Endothelial cell of umbilical vein (primary cell): ENCODE results near the gene ZNF446. TPM values are rescaled to one million over a fixed set of nuclear protein-coding genes. Genes with fewer than 3 reads are reported as not detected.

Experiments
- BruUV-seq: library from RNA; stranded (reverse); fragments of 400-500 nt; replicated peaks from 2 replicates; lab custom pipeline; 2021; lab: Mats Ljungman, UMichigan
- CTCF ChIA-PET: fragments of 300-600, 350-600 bp; sonication (Branson Sonifier 250); formaldehyde crosslinking; loops from one replicate; lab custom pipeline; 2021; ENCODE audit warnings: antibody characterized with exemption, inconsistent platforms; lab: Charles Lee
- POLR2A ChIA-PET: fragments of 300-600, 350-600 bp; sonication (Branson Sonifier 250); formaldehyde crosslinking; loops from one replicate; lab custom pipeline; 2021; ENCODE audit warnings: antibody characterized with exemption, inconsistent platforms; lab: Charles Lee
- DNase-seq: peaks from one replicate; pipeline ENCODE4 v3.0.0-alpha.2; 2011; ENCODE audit warnings: low read depth, low spot score
- FAIRE-seq: peaks from 2 replicates; lab custom pipeline; 2011; peaks lifted over from hg19 to GRCh38; lab: Jason Lieb, UNC
- H2AFZ ChIP-seq: 2 replicates; pipeline ENCODE4 v1.6.0; 2012; ENCODE audit warnings: low read depth, low read length, control low read depth, inconsistent platforms
- H3K27ac ChIP-seq: 2 replicates; pipeline ENCODE4 v1.5.1; 2011; ENCODE audit warnings: low read depth, mild to moderate bottlenecking, control low read depth, low read length, moderate library complexity; ENCODE audit not compliant: insufficient read depth
- H3K27me3 ChIP-seq, 2 experiments: 2 replicates each; pipeline versions ENCODE4 v1.6.0 to v1.6.1; 2011; ENCODE audit warnings: low read length in 2 of 2, mixed read lengths in 1 of 2; ENCODE audit not compliant: control insufficient read depth in 2 of 2, insufficient read depth in 2 of 2
- H3K36me3 ChIP-seq, 2 experiments: 2 replicates in 1 of 2; 3 replicates in 1 of 2; pipeline ENCODE4 v1.5.1; 2011; ENCODE audit warnings: low read length in 2 of 2, mild to moderate bottlenecking in 1 of 2, moderate library complexity in 1 of 2; ENCODE audit not compliant: control insufficient read depth in 2 of 2, insufficient read depth in 2 of 2; ENCODE audit errors: extremely low read depth in 1 of 2
- H3K4me1 ChIP-seq: 3 replicates; pipeline ENCODE4 v1.5.1; 2011; ENCODE audit warnings: mild to moderate bottlenecking, low read length; ENCODE audit not compliant: control insufficient read depth, insufficient read depth; ENCODE audit errors: extremely low read depth
- H3K4me2 ChIP-seq: 2 replicates; pipeline ENCODE4 v1.6.1; 2011; ENCODE audit warnings: low read length, control low read depth, mixed read lengths; ENCODE audit not compliant: insufficient read depth
- H3K4me3 ChIP-seq, 3 experiments: fragments of 200-600 bp in 1 of 3; sonication (generic), shearing (Covaris generic) in 1 of 3; replicated peaks in 1 of 3; 2 replicates each; pipeline ENCODE4 v1.5.1; 2011 to 2016; ENCODE audit warnings: control low read depth in 3 of 3, low read length in 3 of 3, mild to moderate bottlenecking in 2 of 3, inconsistent platforms in 1 of 3, low read depth in 1 of 3, moderate library complexity in 1 of 3; ENCODE audit not compliant: insufficient read depth in 1 of 3
- H3K79me2 ChIP-seq: 2 replicates; pipeline ENCODE4 v1.6.0; 2012; ENCODE audit warnings: low read length, inconsistent platforms; ENCODE audit not compliant: control insufficient read depth, insufficient read depth
- H3K9ac ChIP-seq: replicated peaks from 2 replicates; pipeline ENCODE3; 2011; ENCODE audit warnings: low read length, control low read depth; ENCODE audit not compliant: insufficient read depth; ENCODE audit errors: extremely low read depth
- H3K9me1 ChIP-seq: replicated peaks from 3 replicates; pipeline ENCODE4 v1.6.0; 2011; ENCODE audit warnings: mild to moderate bottlenecking, low read length; ENCODE audit not compliant: control insufficient read depth, insufficient read depth; ENCODE audit errors: extremely low read depth
- H3K9me3 ChIP-seq: replicated peaks from 2 replicates; pipeline ENCODE4 v1.5.1; 2012; ENCODE audit warnings: low read length, inconsistent platforms; ENCODE audit not compliant: control insufficient read depth, insufficient read depth
- H4K20me1 ChIP-seq: replicated peaks from 2 replicates; pipeline ENCODE3; 2011; ENCODE audit warnings: mild to moderate bottlenecking, low read length; ENCODE audit not compliant: control insufficient read depth, insufficient read depth; ENCODE audit errors: extremely low read depth
- CTCF ChIP-seq, 2 donors: IDR thresholded peaks; 1 replicate in 1 of 2; 2 replicates in 1 of 2; pipeline ENCODE4 v1.5.1; 2011; ENCODE audit warnings: low read length in 2 of 2, mild to moderate bottlenecking in 2 of 2, moderate library complexity in 2 of 2, control low read depth in 1 of 2, inconsistent platforms in 1 of 2, low read depth in 1 of 2; ENCODE audit not compliant: insufficient read depth in 1 of 2; ENCODE audit errors: extremely low read depth in 1 of 2
- EZH2 ChIP-seq: IDR thresholded peaks from 2 replicates; pipeline ENCODE4 v1.6.1; 2012; ENCODE audit warnings: borderline replicate concordance, low read depth, mild to moderate bottlenecking, moderate library complexity, low read length, inconsistent platforms; ENCODE audit not compliant: severe bottlenecking
- FOS ChIP-seq: IDR thresholded peaks from 2 replicates; pipeline ENCODE4 v1.6.1; 2011; ENCODE audit warnings: mild to moderate bottlenecking, low read length, moderate library complexity, borderline replicate concordance; ENCODE audit not compliant: insufficient read depth
- GATA2 ChIP-seq: IDR thresholded peaks from 2 replicates; pipeline ENCODE4 v1.7.0; 2011; ENCODE audit warnings: low read depth, mild to moderate bottlenecking, moderate library complexity, mixed read lengths, low read length; ENCODE audit not compliant: insufficient read length, insufficient read depth
- JUN ChIP-seq: IDR thresholded peaks from 2 replicates; pipeline ENCODE4 v1.6.1; 2011; ENCODE audit warnings: borderline replicate concordance, low read depth; ENCODE audit not compliant: insufficient read length, insufficient read depth
- MAX ChIP-seq: IDR thresholded peaks from 2 replicates; pipeline ENCODE4 v1.6.1; 2011; ENCODE audit not compliant: insufficient read depth, insufficient read length
- MYC ChIP-seq: IDR thresholded peaks from one replicate; pipeline ENCODE4 v1.6.1; 2011; ENCODE audit warnings: mild to moderate bottlenecking, low read depth, low read length
- POLR2A ChIP-seq: IDR thresholded peaks from 2 replicates; pipeline ENCODE4 v1.6.1; 2012; ENCODE audit warnings: low read depth, mild to moderate bottlenecking, control low read depth, low read length
- POLR2AphosphoS5 ChIP-seq: IDR thresholded peaks from 2 replicates; pipeline ENCODE4 v1.6.1; 2012; ENCODE audit warnings: low read depth, mild to moderate bottlenecking, control low read depth, low read length, moderate library complexity; ENCODE audit not compliant: insufficient read depth
- dilution Hi-C: fragments of 300-500 bp; cut with MboI; formaldehyde crosslinking; loops from one replicate; pipeline ENCODE4 v1.15.0; 2019; ENCODE audit warnings: low sequenced_read_pairs; ENCODE audit not compliant: extremely low pct_ligation_motif_present
- intact Hi-C: fragments of 100-400 bp; cut with micrococcal nuclease; formaldehyde crosslinking; loops from one replicate; pipeline ENCODE4 v1.10.0; 2022
- polyA plus RNA-seq, 4 experiments: library from polyadenylated mRNA; depleted of rRNA in 3 of 4; stranded (reverse) in 3 of 4; unstranded in 1 of 4; fragments of >200 nt; gene quantifications; 2 replicates each; pipeline versions ENCODE4 v1.2.1 to v1.2.3, GENCODE V29; 2011 to 2012; ENCODE audit warnings: missing spikeins in 1 of 4
- total RNA-seq: library from RNA; stranded (reverse); gene quantifications from 2 replicates; pipeline ENCODE4 v1.2.3, GENCODE V29; 2021

Gene ZNF446
- total and polyA plus RNA-seq, 2 donors (not counting 3 experiments of a cell fraction or from before 2014, with no cell fraction given): 7.0 to 8.3 TPM

GRCh38 chr19:58471736-58472135 is 4.4 kb upstream of the ZNF446 start:
- CTCF ChIA-PET: no interaction called here
- no peak for TF ChIP-seq POLR2AphosphoS5
- TF ChIP-seq EZH2: no peak
- no peak for TF ChIP-seq JUN
- TF ChIP-seq GATA2: no peak
- no peak for TF ChIP-seq POLR2A
- TF ChIP-seq FOS: no peak
- TF ChIP-seq MAX: no peak
- no peak for TF ChIP-seq CTCF (IDR thresholded peaks at IDR 0.05; ENCODE audit: extremely low read depth in 1 of 2, insufficient read depth in 1 of 2, low read depth in 1 of 2, low read length in 2 of 2)
- TF ChIP-seq MYC: no peak
- peaks cover 10% of the 10 kb centered on the region for H3K4me1 ChIP-seq
- H3K36me3 ChIP-seq: peaks cover 4 to 22% of the 10 kb centered on the region in 2 experiments
- dilution Hi-C loops: no loop called here
- H3K9me3 ChIP-seq: no peaks in the 10 kb centered on the region
- H3K9me1 ChIP-seq: no peaks in the 10 kb centered on the region
- H3K9ac ChIP-seq: no peak overlapping the region
- H3K27me3 ChIP-seq: no peaks in the 10 kb centered on the region
- intact Hi-C loops: no loop called here
- POLR2A ChIA-PET: no interaction called here
- H3K4me2 ChIP-seq: no peak overlapping the region
- BruUV-seq: no TSS peak
- peaks cover 10% of the 10 kb centered on the region for H3K79me2 ChIP-seq
- no peak for FAIRE-seq
- H2AFZ ChIP-seq: no peak overlapping the region
- no peaks in the 10 kb centered on the region for H4K20me1 ChIP-seq
- DNase-seq: no peak
- no peak overlapping the region for H3K4me3 ChIP-seq
- H3K27ac ChIP-seq: no peak overlapping the region
